Mesendoderm (in vitro differentiated cells): ENCODE data around the gene PAQR5.
"Not testable (repeated sequence)": the region's sequence is repeated elsewhere in the genome, so short reads cannot be mapped to it uniquely, and the experiment has no call there.

ENCODE experiments used
- DNase-seq: peaks from one replicate; pipeline ENCODE4 v3.0.0; 2013
- H2AK5ac ChIP-seq: 2 replicates; pipeline ENCODE4 v1.6.1; 2013; ENCODE audit warnings: low read length, inconsistent platforms
- H2BK120ac ChIP-seq: 2 replicates; pipeline ENCODE4 v1.6.1; 2013; ENCODE audit warnings: low read depth, mild to moderate bottlenecking, low read length, moderate library complexity, mixed read lengths
- H2BK15ac ChIP-seq: replicated peaks from 2 replicates; pipeline ENCODE4 v1.6.1; 2013; ENCODE audit warnings: low read depth, mild to moderate bottlenecking, moderate library complexity
- H2BK5ac ChIP-seq: 2 replicates; pipeline ENCODE4 v1.6.1; 2013; ENCODE audit warnings: low read length, inconsistent platforms
- H3K18ac ChIP-seq: 2 replicates; pipeline ENCODE4 v1.6.1; 2013; ENCODE audit warnings: mild to moderate bottlenecking, low read length, mixed read lengths
- H3K23ac ChIP-seq: one replicate; pipeline ENCODE4 v1.6.1; 2013; ENCODE audit warnings: low read length
- H3K27ac ChIP-seq: 2 replicates; pipeline ENCODE4 v1.5.1; 2013; ENCODE audit warnings: low read depth, mild to moderate bottlenecking, inconsistent platforms, low read length, moderate library complexity
- H3K27me3 ChIP-seq: 2 replicates; pipeline ENCODE4 v1.6.1; 2013; ENCODE audit warnings: low read length, control low read depth, mild to moderate bottlenecking, inconsistent platforms; ENCODE audit not compliant: insufficient read depth, poor library complexity
- H3K36me3 ChIP-seq: 2 replicates; pipeline ENCODE4 v1.6.1; 2013; ENCODE audit warnings: low read length, inconsistent platforms; ENCODE audit not compliant: control insufficient read depth, insufficient read depth
- H3K4ac ChIP-seq: one replicate; pipeline ENCODE4 v1.6.1; 2013; ENCODE audit warnings: low read depth, mild to moderate bottlenecking, low read length, moderate library complexity
- H3K4me1 ChIP-seq: 2 replicates; pipeline ENCODE4 v1.6.1; 2013; ENCODE audit warnings: low read depth, low read length, inconsistent platforms; ENCODE audit not compliant: control insufficient read depth
- H3K4me2 ChIP-seq: 2 replicates; pipeline ENCODE4 v1.6.1; 2013; ENCODE audit warnings: low read length
- H3K4me3 ChIP-seq: 2 replicates; pipeline ENCODE4 v1.5.1; 2013; ENCODE audit warnings: mild to moderate bottlenecking, low read length
- H3K56ac ChIP-seq: one replicate; pipeline ENCODE4 v1.6.1; 2013; ENCODE audit warnings: low read length
- H3K79me1 ChIP-seq: 2 replicates; pipeline ENCODE4 v1.6.1; 2013; ENCODE audit warnings: low read length, inconsistent platforms
- H3K79me2 ChIP-seq: 2 replicates; pipeline ENCODE4 v1.6.1; 2013; ENCODE audit warnings: mild to moderate bottlenecking, low read length; ENCODE audit not compliant: control insufficient read depth, insufficient read depth
- H3K9ac ChIP-seq: 2 replicates; pipeline ENCODE4 v1.6.1; 2013; ENCODE audit warnings: low read length, inconsistent platforms
- H4K5ac ChIP-seq: one replicate; pipeline ENCODE4 v1.6.1; 2013; ENCODE audit warnings: low read length
- H4K8ac ChIP-seq: one replicate; pipeline ENCODE4 v1.6.1; 2013; ENCODE audit warnings: low read depth, mild to moderate bottlenecking, control low read depth, low read length, moderate library complexity
- WGBS: extraction: QIAGEN DNeasy Blood & Tissue Kit; methylation state at CpG from one replicate; pipeline ENCODE4 v1.1.7; 2013; ENCODE audit warnings: low lambda C conversion rate, missing lambda C conversion rate; ENCODE audit not compliant: insufficient coverage; ENCODE audit errors: extremely low coverage; 5-methylcytosine and 5-hydroxymethylcytosine counted together

Gene PAQR5

DNA sequence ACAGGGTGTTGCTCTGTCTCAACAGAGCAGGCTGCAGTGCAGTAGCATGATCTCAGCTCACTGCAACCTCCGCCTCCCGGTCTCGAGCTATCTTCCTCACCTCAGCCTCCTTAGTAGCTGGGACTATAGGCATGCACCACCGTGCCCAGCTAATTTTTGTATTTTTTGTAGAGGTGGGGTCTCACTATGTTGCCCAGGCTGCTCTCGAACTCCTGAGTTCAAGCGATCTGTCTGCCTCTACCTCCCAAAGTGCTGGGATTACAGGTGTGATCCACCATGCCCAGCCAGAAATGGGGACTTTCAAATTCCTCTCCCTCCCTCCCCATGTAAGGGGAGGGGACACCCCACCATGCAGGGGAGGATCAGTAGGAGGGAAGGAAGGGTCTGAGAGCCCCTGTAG lies 3.4 kb downstream of the PAQR5 start:
- H2BK15ac ChIP-seq, H3K79me1 ChIP-seq, H3K18ac ChIP-seq, H3K27ac ChIP-seq, H3K4me3 ChIP-seq, H4K5ac ChIP-seq, H4K8ac ChIP-seq, H3K56ac ChIP-seq, DNase-seq, H2AK5ac ChIP-seq, H2BK120ac ChIP-seq, H3K9ac ChIP-seq, H2BK5ac ChIP-seq, H3K4me1 ChIP-seq, H3K23ac ChIP-seq, H3K36me3 ChIP-seq, H3K79me2 ChIP-seq, H3K4me2 ChIP-seq, H3K4ac ChIP-seq: not testable (repeated sequence)
- no CpG with 5 or more reads among the region's 6 CpGs for WGBS
- peaks cover 13% of the 10 kb centered on the region for H3K27me3 ChIP-seq

DNA sequence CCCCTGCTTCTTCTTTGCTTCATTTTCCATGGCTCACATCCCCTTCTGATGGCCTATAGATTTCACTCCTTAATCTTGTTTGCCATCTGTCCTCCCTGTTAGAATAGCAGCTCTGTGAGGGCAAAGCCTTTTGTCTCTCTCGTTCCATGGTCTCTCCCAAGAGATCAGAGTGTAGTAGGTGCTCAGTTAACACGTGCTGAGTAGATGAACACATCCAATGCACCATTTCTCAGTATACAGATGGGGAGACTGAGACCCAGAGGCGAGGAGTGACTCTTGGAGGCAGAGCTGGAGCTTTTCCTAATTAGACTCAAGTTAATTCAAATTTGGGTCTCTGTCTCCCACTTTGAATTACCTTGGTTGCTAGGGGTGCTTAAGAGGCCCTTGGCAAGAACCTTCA lies 4.2 kb downstream of the PAQR5 start:
- H4K5ac ChIP-seq = no peak overlapping the region
- no peak overlapping the region for H3K27ac ChIP-seq
- H3K79me1 ChIP-seq = no peaks in the 10 kb centered on the region
- H3K36me3 ChIP-seq = no peaks in the 10 kb centered on the region
- H2AK5ac ChIP-seq = no peak overlapping the region
- no peak overlapping the region for H3K9ac ChIP-seq
- H3K4me2 ChIP-seq = no peak overlapping the region
- DNase-seq = no peak
- WGBS = no CpG with 5 or more reads among the region's 3 CpGs
- no peak overlapping the region for H2BK5ac ChIP-seq
- no peak overlapping the region for H4K8ac ChIP-seq
- no peaks in the 10 kb centered on the region for H3K79me2 ChIP-seq
- no peak overlapping the region for H2BK15ac ChIP-seq
- no peak overlapping the region for H3K23ac ChIP-seq
- no peak overlapping the region for H3K56ac ChIP-seq
- no peak overlapping the region for H3K18ac ChIP-seq
- no peak overlapping the region for H3K4me3 ChIP-seq
- H2BK120ac ChIP-seq = no peak overlapping the region
- H3K4me1 ChIP-seq = no peaks in the 10 kb centered on the region
- no peak overlapping the region for H3K4ac ChIP-seq
- H3K27me3 ChIP-seq = peaks cover 13% of the 10 kb centered on the region

DNA sequence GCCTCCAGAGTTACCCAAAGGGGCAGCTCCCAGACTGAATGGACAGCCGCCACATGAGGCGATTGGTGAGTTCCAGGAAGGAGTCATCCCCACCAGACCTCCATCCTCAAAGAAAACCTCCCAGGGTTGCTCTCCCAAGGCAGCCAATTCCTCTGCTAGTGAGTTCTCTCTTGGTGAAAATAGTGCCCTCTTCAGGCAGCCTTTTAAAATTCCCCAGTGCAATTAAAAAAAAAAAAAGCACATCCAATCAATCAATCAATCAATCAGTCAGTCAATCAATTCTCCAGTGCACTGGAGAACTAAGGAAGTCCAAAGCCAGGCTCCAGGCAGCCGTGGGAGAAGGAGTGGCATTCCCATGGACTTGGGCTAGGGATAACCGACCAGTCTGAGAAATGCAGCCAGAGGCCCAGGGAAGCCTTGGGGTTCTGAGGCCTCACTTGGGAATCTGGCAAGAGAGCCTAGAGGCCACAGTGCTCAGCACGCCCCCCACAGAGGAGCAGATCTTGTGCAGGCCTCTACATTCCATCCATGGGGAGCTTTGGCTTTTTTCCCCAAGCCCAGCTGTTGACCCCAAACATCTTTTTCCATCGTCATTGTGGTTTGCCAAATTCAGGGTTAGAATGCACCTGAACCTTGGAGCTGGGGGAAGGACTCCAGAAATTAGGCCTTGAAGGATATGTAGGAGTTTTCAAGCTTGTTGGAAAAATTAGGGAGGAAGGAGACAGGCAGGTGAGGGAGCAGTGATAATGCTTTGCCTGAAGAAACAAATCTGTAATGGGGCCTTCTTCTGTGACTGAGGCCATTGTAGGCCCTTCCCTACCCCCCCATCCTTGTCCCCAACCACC lies 4.8 kb downstream of the PAQR5 start:
- Histone ChIP-seq H3K36me3 (no peaks in the 10 kb centered on the region), H3K79me1 (no peaks in the 10 kb centered on the region), H3K23ac (no peak overlapping the region), H2BK15ac (no peak overlapping the region), H3K4me3 (no peak overlapping the region), H2BK5ac (no peak overlapping the region), H4K8ac (no peak overlapping the region), H3K79me2 (no peaks in the 10 kb centered on the region), H2BK120ac (no peak overlapping the region), H3K4me1 (no peaks in the 10 kb centered on the region), H3K9ac (no peak overlapping the region), H3K4me2 (no peak overlapping the region), H3K4ac (no peak overlapping the region), H3K18ac (no peak overlapping the region), H4K5ac (no peak overlapping the region), H2AK5ac (no peak overlapping the region), H3K27me3 (peaks cover 13% of the 10 kb centered on the region), H3K56ac (no peak overlapping the region), H3K27ac (no peak overlapping the region)
- WGBS = no CpG with 5 or more reads among the region's 6 CpGs
- DNase-seq = peak; percentile 55

DNA sequence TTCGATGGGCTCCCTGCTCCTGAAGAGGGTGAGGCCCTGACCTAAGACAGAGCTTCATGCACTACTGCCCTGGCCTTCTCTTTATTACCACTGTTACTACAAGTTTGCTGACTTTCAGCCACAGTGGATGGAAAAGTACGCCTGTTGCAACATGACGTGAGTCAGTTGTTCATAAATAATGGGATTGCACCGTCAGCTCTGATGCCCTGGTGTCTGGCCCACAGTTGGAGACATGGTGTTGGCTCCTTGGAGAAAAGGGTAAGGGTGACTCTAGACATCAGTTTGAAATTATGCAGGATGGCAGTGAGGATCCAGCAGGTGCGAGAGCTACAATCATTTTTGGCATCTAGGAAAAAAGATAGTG lies 5.5 kb downstream of the PAQR5 start:
- no peak overlapping the region for H2BK5ac ChIP-seq
- no peak overlapping the region for H3K27ac ChIP-seq
- no peak overlapping the region for H3K9ac ChIP-seq
- no peaks in the 10 kb centered on the region for H3K4me1 ChIP-seq
- no peak overlapping the region for H2BK15ac ChIP-seq
- H3K23ac ChIP-seq = no peak overlapping the region
- DNase-seq = no peak
- no peaks in the 10 kb centered on the region for H3K36me3 ChIP-seq
- H4K8ac ChIP-seq = no peak overlapping the region
- H3K18ac ChIP-seq = no peak overlapping the region
- no peak overlapping the region for H3K4ac ChIP-seq
- H2BK120ac ChIP-seq = no peak overlapping the region
- H3K4me2 ChIP-seq = no peak overlapping the region
- no CpG with 5 or more reads among the region's 5 CpGs for WGBS
- H3K56ac ChIP-seq = no peak overlapping the region
- H2AK5ac ChIP-seq = no peak overlapping the region
- H3K79me1 ChIP-seq = no peaks in the 10 kb centered on the region
- H3K27me3 ChIP-seq = peaks cover 13% of the 10 kb centered on the region
- no peak overlapping the region for H4K5ac ChIP-seq
- H3K79me2 ChIP-seq = no peaks in the 10 kb centered on the region
- H3K4me3 ChIP-seq = no peak overlapping the region

DNA sequence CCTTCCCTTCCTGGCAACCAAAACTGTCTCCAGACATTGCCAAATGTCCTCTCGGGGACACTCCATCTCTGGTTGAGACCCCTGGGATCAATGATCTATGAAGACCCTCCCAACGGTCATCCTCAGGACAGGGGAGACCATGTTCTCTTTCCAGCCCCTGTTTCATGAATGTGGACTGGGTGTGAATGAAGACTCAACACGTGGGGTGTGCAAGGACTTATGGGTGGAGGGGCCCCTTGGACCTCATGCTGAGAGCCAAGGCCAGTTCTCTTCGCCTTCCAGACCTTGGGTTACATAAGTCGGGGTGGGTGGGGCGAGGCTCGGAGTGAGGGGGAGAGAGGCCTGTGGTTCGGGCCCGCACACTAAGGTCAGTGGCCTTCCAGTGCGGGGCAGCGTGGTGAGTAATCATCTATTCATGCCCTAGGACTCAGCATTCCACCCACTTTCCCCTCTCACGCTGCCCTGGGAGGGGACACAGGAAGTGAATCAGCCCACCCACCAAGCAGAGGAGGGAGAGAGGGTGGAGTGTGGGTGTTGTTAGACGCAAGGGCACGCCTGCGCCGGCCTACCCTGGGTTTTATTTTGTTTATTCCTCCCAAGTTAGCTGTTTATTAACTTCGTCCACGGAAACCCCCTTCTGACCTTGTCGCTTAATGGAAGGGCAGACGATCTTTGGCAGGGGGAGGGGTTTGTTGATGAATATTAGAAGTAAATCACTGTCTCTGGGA lies 6.7 kb downstream of the PAQR5 start:
- Histone ChIP-seq H4K8ac (no peak overlapping the region), H3K4me1 (no peaks in the 10 kb centered on the region), H4K5ac (no peak overlapping the region), H3K23ac (no peak overlapping the region), H3K18ac (no peak overlapping the region), H3K79me1 (no peaks in the 10 kb centered on the region), H3K27ac (no peak overlapping the region), H3K9ac (no peak overlapping the region), H3K36me3 (no peaks in the 10 kb centered on the region), H3K79me2 (no peaks in the 10 kb centered on the region), H3K4me3 (no peak overlapping the region), H3K56ac (peak overlapping the region; percentile 49), H2BK5ac (no peak overlapping the region), H2BK15ac (no peak overlapping the region), H3K27me3 (peaks cover 3% of the 10 kb centered on the region), H2AK5ac (no peak overlapping the region), H3K4me2 (no peak overlapping the region), H2BK120ac (no peak overlapping the region), H3K4ac (no peak overlapping the region)
- peak; percentile 65 for DNase-seq
- WGBS = no CpG with 5 or more reads among the region's 20 CpGs
